AG09319 (cell line): Measurements from ENCODE around the gene TMA16.

ENCODE experiments used
- DNase-seq: peaks from one replicate; pipeline ENCODE4 v3.0.0-alpha.2; 2010; ENCODE audit warnings: low read depth; ENCODE audit errors: extremely low read depth
- TF ChIP-seq, protein P1 (sequence below): IDR thresholded peaks from 2 replicates; pipeline ENCODE4 v1.5.1; 2011; ENCODE audit warnings: low read depth, mild to moderate bottlenecking, inconsistent platforms, low read length, moderate library complexity

Gene TMA16

DNA sequence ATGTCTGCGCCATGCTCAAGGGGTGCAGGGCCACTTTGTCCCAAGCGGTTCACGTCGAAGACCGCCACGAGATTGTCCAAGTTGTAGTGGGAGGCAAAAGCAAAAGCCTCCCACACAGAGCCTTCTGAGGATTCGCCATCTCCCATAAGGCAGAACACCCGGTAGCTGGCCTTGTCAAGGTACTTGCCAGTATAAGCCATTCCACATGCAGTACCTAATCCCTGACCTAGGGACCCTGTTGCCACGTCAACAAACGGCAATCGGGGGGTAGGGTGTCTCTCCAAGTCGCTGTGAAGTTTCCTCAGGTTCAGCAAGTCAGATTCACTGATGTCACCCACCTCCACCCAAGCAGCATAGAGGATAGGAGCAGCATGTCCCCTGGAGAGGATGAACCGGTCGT lies 21.4 kb upstream of the TMA16 start:
- TF ChIP-seq, protein P1, sequence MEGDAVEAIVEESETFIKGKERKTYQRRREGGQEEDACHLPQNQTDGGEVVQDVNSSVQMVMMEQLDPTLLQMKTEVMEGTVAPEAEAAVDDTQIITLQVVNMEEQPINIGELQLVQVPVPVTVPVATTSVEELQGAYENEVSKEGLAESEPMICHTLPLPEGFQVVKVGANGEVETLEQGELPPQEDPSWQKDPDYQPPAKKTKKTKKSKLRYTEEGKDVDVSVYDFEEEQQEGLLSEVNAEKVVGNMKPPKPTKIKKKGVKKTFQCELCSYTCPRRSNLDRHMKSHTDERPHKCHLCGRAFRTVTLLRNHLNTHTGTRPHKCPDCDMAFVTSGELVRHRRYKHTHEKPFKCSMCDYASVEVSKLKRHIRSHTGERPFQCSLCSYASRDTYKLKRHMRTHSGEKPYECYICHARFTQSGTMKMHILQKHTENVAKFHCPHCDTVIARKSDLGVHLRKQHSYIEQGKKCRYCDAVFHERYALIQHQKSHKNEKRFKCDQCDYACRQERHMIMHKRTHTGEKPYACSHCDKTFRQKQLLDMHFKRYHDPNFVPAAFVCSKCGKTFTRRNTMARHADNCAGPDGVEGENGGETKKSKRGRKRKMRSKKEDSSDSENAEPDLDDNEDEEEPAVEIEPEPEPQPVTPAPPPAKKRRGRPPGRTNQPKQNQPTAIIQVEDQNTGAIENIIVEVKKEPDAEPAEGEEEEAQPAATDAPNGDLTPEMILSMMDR = no peak
- DNase-seq = no peak

DNA sequence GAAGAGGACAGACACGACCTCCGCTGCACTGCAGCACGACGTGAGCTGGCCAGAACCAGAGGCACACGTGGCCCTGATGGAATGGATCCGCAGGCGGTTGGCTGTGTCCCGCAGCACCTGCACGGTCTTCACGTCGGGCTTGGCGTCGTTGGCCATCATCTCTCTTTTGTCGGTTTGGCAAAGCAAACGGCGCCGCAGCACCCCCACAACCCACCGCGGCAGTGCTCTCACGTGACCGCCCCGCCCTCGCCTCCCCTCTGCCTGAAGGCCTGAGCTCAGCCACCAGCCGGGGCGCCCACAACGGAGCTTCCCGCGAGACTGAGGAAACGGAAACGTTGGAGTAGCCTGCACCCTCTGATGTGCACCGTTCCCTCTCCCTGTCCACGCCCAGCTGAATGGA lies 20.9 kb upstream of the TMA16 start, which contains the start of gene TKTL2:
TKTL2 (minus strand) TSS at position 179 of the 400 bp plus-strand sequence; CDS start at position 159, 20 bp downstream.
- TF ChIP-seq, protein P1 = no peak
- DNase-seq = no peak

DNA sequence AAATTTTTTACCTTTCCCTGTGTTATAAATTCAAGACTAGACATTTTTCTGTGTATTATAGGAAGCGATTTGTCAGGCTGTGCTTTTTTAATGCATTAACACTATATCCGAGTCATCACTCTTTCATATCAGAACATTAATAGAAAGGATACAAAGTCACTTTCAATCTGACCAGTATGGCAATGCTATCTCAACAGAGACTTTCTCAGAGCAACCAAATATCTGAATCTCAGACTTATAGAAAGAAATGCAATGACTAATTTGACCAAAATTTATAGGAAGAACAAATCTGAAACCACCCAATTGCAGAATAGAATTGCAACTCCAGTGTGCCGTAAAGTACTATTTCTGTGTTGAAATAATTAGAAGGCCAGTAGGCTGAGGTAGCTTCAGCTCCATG lies 20.5 kb upstream of the TMA16 start:
- TF ChIP-seq, protein P1 = no peak
- no peak for DNase-seq

DNA sequence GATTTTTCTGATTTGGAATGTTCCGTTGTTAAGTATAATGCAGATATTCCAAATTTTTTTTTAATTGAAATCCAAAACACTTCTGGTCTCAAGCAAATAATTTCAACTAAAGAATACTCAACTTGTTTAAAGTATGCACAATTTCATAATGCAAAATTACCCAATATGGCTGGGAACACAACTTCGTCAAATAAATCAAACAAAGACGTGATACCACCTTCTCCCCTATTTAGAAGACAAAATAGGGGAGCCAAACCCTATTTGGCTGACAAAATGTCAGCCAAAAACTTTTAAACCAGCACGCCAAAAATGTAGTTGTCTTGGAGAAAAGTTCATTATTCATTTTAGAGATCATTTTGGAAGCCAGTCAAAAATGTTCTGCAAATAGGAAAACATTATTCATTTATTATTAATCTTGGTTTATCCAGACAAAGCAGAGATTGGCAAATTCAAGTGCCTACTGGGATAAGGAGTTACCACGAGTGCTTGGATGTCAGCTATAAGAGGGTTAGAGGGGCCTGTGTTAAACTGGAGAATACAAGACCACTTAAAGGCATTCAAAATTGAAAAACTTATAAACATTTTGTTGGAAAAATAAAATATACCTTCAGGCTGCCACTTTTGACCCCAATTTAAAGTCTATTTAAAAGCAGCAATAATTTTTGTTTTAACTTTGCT lies 17.6 kb upstream of the TMA16 start:
- TF ChIP-seq, protein P1 = no peak
- DNase-seq = no peak

DNA sequence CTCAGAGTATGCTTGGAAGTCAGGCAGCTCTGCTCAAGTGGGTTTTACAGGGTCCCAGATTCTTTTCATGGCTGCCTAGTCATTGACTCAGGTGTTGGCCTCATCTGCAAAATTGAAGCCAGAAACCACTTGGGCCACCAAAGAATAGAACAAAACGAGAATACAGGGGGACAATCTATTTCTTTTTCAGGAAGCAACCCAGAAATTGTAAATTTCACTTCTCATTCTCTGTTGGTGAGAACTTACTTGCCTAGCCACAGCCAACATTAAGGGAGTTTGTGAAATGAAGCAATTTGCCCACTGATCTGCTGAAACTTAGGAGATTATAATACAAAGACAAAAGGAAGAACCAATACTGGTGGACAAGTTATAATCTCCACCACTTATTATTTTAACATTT lies 12.3 kb upstream of the TMA16 start:
- TF ChIP-seq, protein P1 = no peak
- DNase-seq = no peak

DNA sequence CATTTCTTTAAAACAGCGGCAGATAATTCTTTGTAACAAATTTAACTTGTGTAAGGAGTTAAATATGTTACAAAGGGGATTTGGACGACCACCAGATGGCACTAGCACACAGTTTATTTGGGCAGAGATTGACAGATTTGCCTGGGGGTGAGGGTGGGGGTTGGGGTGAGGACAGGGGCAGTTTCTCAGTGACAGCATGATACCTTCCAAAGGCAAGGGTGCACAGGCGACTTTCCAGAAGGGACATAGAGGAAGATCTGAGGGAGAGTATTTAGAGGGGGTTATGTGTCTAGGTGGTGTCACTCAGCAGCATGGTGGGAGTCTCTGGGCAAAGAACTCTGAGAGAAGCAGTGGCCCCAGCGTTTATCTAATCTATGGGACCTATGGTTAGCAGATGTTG lies 9.6 kb upstream of the TMA16 start:
- TF ChIP-seq, protein P1 = peak; percentile 55
- peak; percentile 3 for DNase-seq

DNA sequence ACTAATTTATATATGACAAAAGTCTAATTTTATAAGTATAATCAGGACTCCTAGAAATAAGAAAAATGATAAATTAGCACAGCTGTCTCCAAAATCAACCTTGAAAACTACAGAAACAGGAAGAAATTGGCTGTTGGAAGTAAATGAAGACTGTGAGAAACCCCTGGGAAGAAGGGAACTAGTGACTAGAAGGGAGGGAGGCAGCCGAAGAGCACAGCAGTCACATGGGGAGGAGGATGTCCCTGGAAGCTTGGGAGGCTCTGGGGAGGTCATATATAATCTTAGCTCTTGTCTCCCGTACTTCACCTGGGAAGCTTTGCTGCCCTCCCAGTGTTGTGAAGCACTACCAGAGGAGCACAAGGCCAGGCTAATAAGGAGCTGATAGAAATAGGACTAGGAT lies 8.9 kb upstream of the TMA16 start:
- TF ChIP-seq, protein P1 = no peak
- DNase-seq = no peak
